GM10266 (cell line): ENCODE results near the gene SMARCA5.

Experiments
- DNase-seq: peaks from one replicate; pipeline ENCODE4 v3.0.0; 2012; ENCODE audit errors: extremely low spot score
- CTCF ChIP-seq: IDR thresholded peaks from 2 replicates; pipeline ENCODE4 v1.5.1; 2012; ENCODE audit warnings: mild to moderate bottlenecking, low read depth; ENCODE audit not compliant: control insufficient read depth, insufficient read depth; ENCODE audit errors: missing control alignments

SMARCA5 gene

GRCh38 chr4:143586080-143586479, 72.6 kb downstream of the SMARCA5 start:
- no peak for DNase-seq
- TF ChIP-seq CTCF: no peak

- DNase-seq: no peak
- TF ChIP-seq CTCF: peak; percentile 29
Observed at GRCh38 chr4:143587703-143588102, 74.2 kb downstream of the SMARCA5 start.

GRCh38 chr4:143597276-143597675, 83.8 kb downstream of the SMARCA5 start:
- DNase-seq: no peak
- no peak for TF ChIP-seq CTCF

- no peak for DNase-seq
- no peak for TF ChIP-seq CTCF
Observed at GRCh38 chr4:143598816-143599215, 85.3 kb downstream of the SMARCA5 start.

GRCh38 chr4:143599827-143600226, 86.3 kb downstream of the SMARCA5 start:
- TF ChIP-seq CTCF: no peak
- DNase-seq: no peak

GRCh38 chr4:143606480-143606879, 93.0 kb downstream of the SMARCA5 start:
- DNase-seq: no peak

More at GRCh38 chr4:143606480-143606879, 93.0 kb downstream of the SMARCA5 start:
- TF ChIP-seq CTCF: no peak
